IMR-90 (cell line): Measurements from ENCODE around the gene FAM168A. TPM values are rescaled to one million over a fixed set of nuclear protein-coding genes. Genes with fewer than 3 reads are reported as not detected.

Experiments used
- ATAC-seq: fragments of 200-7000 bp; cut with Tn5 transposase; 2 replicates; pipeline ENCODE4 v1.9.1; 2020; ENCODE audit warnings: low read depth, mild to moderate bottlenecking, moderate library complexity
- BruUV-seq: library from RNA; stranded (reverse); fragments of 400-500 nt; replicated peaks from 2 replicates; lab custom pipeline; 2021; lab: Mats Ljungman, UMichigan
- CTCF ChIA-PET: fragments of 300-600 bp; formaldehyde crosslinking; extraction: SDS; loops from one replicate; lab custom pipeline; 2021; ENCODE audit warnings: antibody characterized with exemption; lab: Yijun Ruan, JAX
- POLR2A ChIA-PET: fragments of 300-600 bp; sonication (Branson Sonifier 250); formaldehyde crosslinking; loops from one replicate; lab custom pipeline; 2022; ENCODE audit warnings: antibody characterized with exemption; ENCODE audit not compliant: unreplicated experiment; lab: Charles Lee
- DNase-seq: peaks from one replicate; pipeline ENCODE4 v3.0.0; 2013
- H2AFZ ChIP-seq: replicated peaks from 2 replicates; pipeline ENCODE3; 2013; ENCODE audit warnings: low read length, mild to moderate bottlenecking; ENCODE audit not compliant: poor library complexity
- H2AK5ac ChIP-seq: 2 replicates; pipeline ENCODE4 v1.6.1; 2013; ENCODE audit warnings: low read depth, low read length, inconsistent platforms
- H2AK9ac ChIP-seq: replicated peaks from 2 replicates; pipeline ENCODE3; 2013; ENCODE audit warnings: mild to moderate bottlenecking, low read depth, low read length, moderate library complexity; ENCODE audit not compliant: poor library complexity
- H2BK120ac ChIP-seq: 2 replicates; pipeline ENCODE4 v1.6.1; 2013; ENCODE audit warnings: low read depth, low read length, inconsistent platforms
- H2BK15ac ChIP-seq: 3 replicates; pipeline ENCODE4 v1.6.1; 2013; ENCODE audit warnings: low read depth, low read length, inconsistent platforms
- H2BK20ac ChIP-seq: 2 replicates; pipeline ENCODE4 v1.6.1; 2013; ENCODE audit warnings: low read depth, mild to moderate bottlenecking, inconsistent platforms, low read length, moderate library complexity
- H2BK5ac ChIP-seq: 2 replicates; pipeline ENCODE4 v1.6.1; 2013; ENCODE audit warnings: mild to moderate bottlenecking, low read depth, low read length, inconsistent platforms; ENCODE audit not compliant: poor library complexity, severe bottlenecking
- H3K14ac ChIP-seq: replicated peaks from 2 replicates; pipeline ENCODE4 v1.6.1; 2013; ENCODE audit warnings: low read depth, low read length, inconsistent platforms
- H3K18ac ChIP-seq: 2 replicates; pipeline ENCODE4 v1.6.1; 2013; ENCODE audit warnings: low read depth, low read length, control low read depth
- H3K23ac ChIP-seq: 2 replicates; pipeline ENCODE4 v1.6.1; 2013; ENCODE audit warnings: low read depth, low read length, inconsistent platforms
- H3K27ac ChIP-seq: 2 replicates; pipeline ENCODE4 v1.5.1; 2013; ENCODE audit warnings: mild to moderate bottlenecking, control low read depth, low read length; ENCODE audit not compliant: insufficient read depth
- H3K27me3 ChIP-seq: 2 replicates; pipeline ENCODE4 v1.6.1; 2013; ENCODE audit warnings: low read length; ENCODE audit not compliant: control insufficient read depth, insufficient read depth
- H3K36me3 ChIP-seq: 2 replicates; pipeline ENCODE4 v1.6.1; 2013; ENCODE audit warnings: low read length, mixed read lengths; ENCODE audit not compliant: control insufficient read depth, insufficient read depth
- H3K4ac ChIP-seq: 2 replicates; pipeline ENCODE4 v1.6.1; 2013; ENCODE audit warnings: low read depth, low read length, inconsistent platforms
- H3K4me1 ChIP-seq: 2 replicates; pipeline ENCODE4 v1.6.1; 2013; ENCODE audit warnings: low read length, mixed read lengths; ENCODE audit not compliant: control insufficient read depth, insufficient read depth
- H3K4me2 ChIP-seq: 2 replicates; pipeline ENCODE4 v1.6.1; 2013; ENCODE audit warnings: low read depth, mild to moderate bottlenecking, control low read depth, low read length, moderate library complexity
- H3K4me3 ChIP-seq: 2 replicates; pipeline ENCODE4 v1.5.1; 2013; ENCODE audit warnings: low read depth, mild to moderate bottlenecking, control low read depth, low read length, moderate library complexity; ENCODE audit not compliant: insufficient read depth
- H3K56ac ChIP-seq: 2 replicates; pipeline ENCODE4 v1.6.1; 2013; ENCODE audit warnings: low read length, inconsistent platforms; ENCODE audit not compliant: insufficient read depth; ENCODE audit errors: extremely low read depth
- H3K79me1 ChIP-seq, 2 experiments: 2 replicates each; pipeline ENCODE4 v1.6.1; 2013; ENCODE audit warnings: low read length in 2 of 2, inconsistent platforms in 1 of 2, low read depth in 1 of 2
- H3K9ac ChIP-seq: 2 replicates; pipeline ENCODE4 v1.6.1; 2013; ENCODE audit warnings: low read depth, low read length, control low read depth
- H3K9me1 ChIP-seq: 2 replicates; pipeline ENCODE4 v1.6.1; 2013; ENCODE audit warnings: low read length, inconsistent platforms; ENCODE audit not compliant: insufficient read depth
- H3K9me3 ChIP-seq: 2 replicates; pipeline ENCODE4 v1.6.1; 2013; ENCODE audit warnings: low read length; ENCODE audit not compliant: control insufficient read depth, insufficient read depth
- H4K20me1 ChIP-seq: 2 replicates; pipeline ENCODE4 v1.6.1; 2013; ENCODE audit warnings: low read length, inconsistent platforms; ENCODE audit not compliant: insufficient read depth
- H4K5ac ChIP-seq: 2 replicates; pipeline ENCODE4 v1.6.1; 2013; ENCODE audit warnings: mild to moderate bottlenecking, low read depth, low read length, control low read depth
- H4K8ac ChIP-seq, 2 experiments: 2 replicates each; pipeline ENCODE4 v1.6.1; 2013; ENCODE audit warnings: low read depth in 2 of 2, low read length in 2 of 2, control low read depth in 1 of 2, inconsistent platforms in 1 of 2
- H4K91ac ChIP-seq: 2 replicates; pipeline ENCODE4 v1.6.1; 2013; ENCODE audit warnings: low read depth, low read length, inconsistent platforms; ENCODE audit not compliant: insufficient read depth
- BHLHE40 ChIP-seq: fragments of 150-350 bp; IDR thresholded peaks from 2 replicates; pipeline ENCODE4 v1.6.1; 2016; ENCODE audit warnings: mild to moderate bottlenecking, low read depth, low read length
- CEBPB ChIP-seq: IDR thresholded peaks from 2 replicates; pipeline ENCODE4 v1.6.1; 2012; ENCODE audit warnings: low read depth, low read length, improper control_type of control experiment
- CHD1 ChIP-seq: IDR thresholded peaks from 2 replicates; pipeline ENCODE4 v1.6.1; 2012; ENCODE audit warnings: low read depth, low read length, improper control_type of control experiment
- FOS ChIP-seq: fragments of 150-350 bp; IDR thresholded peaks from 2 replicates; pipeline ENCODE4 v1.6.1; 2016; ENCODE audit warnings: low read depth, low read length
- MAFK ChIP-seq: IDR thresholded peaks from 2 replicates; pipeline ENCODE4 v1.6.1; 2012; ENCODE audit warnings: low read depth, low read length, improper control_type of control experiment
- MAZ ChIP-seq: IDR thresholded peaks from 2 replicates; pipeline ENCODE4 v1.6.1; 2012; ENCODE audit warnings: low read depth, mild to moderate bottlenecking, low read length, improper control_type of control experiment, moderate library complexity, borderline replicate concordance
- MXI1 ChIP-seq: IDR thresholded peaks from 2 replicates; pipeline ENCODE4 v1.6.1; 2012; ENCODE audit warnings: low read depth, mild to moderate bottlenecking, low read length, moderate library complexity, borderline replicate concordance
- NFE2L2 ChIP-seq: fragments of 150-350 bp; IDR thresholded peaks from 2 replicates; pipeline ENCODE4 v1.6.1; 2016; ENCODE audit warnings: low read depth, mild to moderate bottlenecking, low read length
- POLR2A ChIP-seq: IDR thresholded peaks from 2 replicates; pipeline ENCODE4 v1.6.1; 2012; ENCODE audit warnings: mild to moderate bottlenecking, low read depth, low read length
- RAD21 ChIP-seq: IDR thresholded peaks from 2 replicates; pipeline ENCODE4 v1.6.1; 2012; ENCODE audit warnings: low read length, improper control_type of control experiment
- RCOR1 ChIP-seq: IDR thresholded peaks from 2 replicates; pipeline ENCODE4 v1.6.1; 2012; ENCODE audit warnings: mild to moderate bottlenecking, low read length, improper control_type of control experiment; ENCODE audit not compliant: insufficient replicate concordance
- RFX5 ChIP-seq: IDR thresholded peaks from 2 replicates; pipeline ENCODE4 v1.8.0; 2012; ENCODE audit warnings: low read depth, mild to moderate bottlenecking, low read length, moderate library complexity
- SMC3 ChIP-seq: fragments of 150-350 bp; IDR thresholded peaks from 2 replicates; pipeline ENCODE4 v1.6.1; 2016; ENCODE audit warnings: low read depth, mild to moderate bottlenecking, antibody characterized with exemption, low read length, moderate library complexity
- dilution Hi-C: fragments of 300-500 bp; cut with HindIII; formaldehyde crosslinking; loops from one replicate; pipeline ENCODE4 v1.14.3; 2018; ENCODE audit warnings: low sequenced_read_pairs; ENCODE audit not compliant: unreplicated experiment
- in situ Hi-C: fragments of 300-500 bp; cut with MboI; formaldehyde crosslinking; loops from 3 replicates; pipeline ENCODE4 v1.14.3; 2019; ENCODE audit warnings: low sequenced_read_pairs, inconsistent platforms, mixed read lengths
- intact Hi-C: fragments of 100-400 bp; cut with micrococcal nuclease; formaldehyde crosslinking; loops from 2 replicates; pipeline ENCODE4 v1.10.0; 2022
- polyA plus RNA-seq, 3 experiments: library from polyadenylated mRNA; depleted of rRNA; stranded (reverse); fragments of >200 nt; gene quantifications; 2 replicates each; pipeline ENCODE4 v1.2.3, GENCODE V29; 2012; ENCODE audit warnings: low replicate concordance in 1 of 3
- total RNA-seq: library from RNA; depleted of rRNA; stranded (reverse); fragments of >200 nt; gene quantifications from 2 replicates; pipeline ENCODE4 v1.2.3, GENCODE V29; 2012
- TF ChIP-seq, protein P1 (sequence below): fragments of 150-350 bp; IDR thresholded peaks from 2 replicates; pipeline ENCODE4 v1.6.1; 2016; ENCODE audit warnings: low read depth, mild to moderate bottlenecking, low read length, moderate library complexity, borderline replicate concordance
- TF ChIP-seq, protein P2 (sequence below): conservative IDR thresholded peaks from 2 replicates; pipeline ENCODE4 v1.5.1; 2012; ENCODE audit warnings: mild to moderate bottlenecking, low read depth, low read length, improper control_type of control experiment
- TF ChIP-seq, protein P3 (sequence below): fragments of 150-350 bp; IDR thresholded peaks from 2 replicates; pipeline ENCODE4 v1.6.1; 2017; ENCODE audit warnings: mild to moderate bottlenecking, antibody characterized with exemption, low read length, low read depth

Gene FAM168A
- total and polyA plus RNA-seq, 2 of the 4 experiments (the other 2 are of a cell fraction), result 13.1 to 22.8 TPM

DNA sequence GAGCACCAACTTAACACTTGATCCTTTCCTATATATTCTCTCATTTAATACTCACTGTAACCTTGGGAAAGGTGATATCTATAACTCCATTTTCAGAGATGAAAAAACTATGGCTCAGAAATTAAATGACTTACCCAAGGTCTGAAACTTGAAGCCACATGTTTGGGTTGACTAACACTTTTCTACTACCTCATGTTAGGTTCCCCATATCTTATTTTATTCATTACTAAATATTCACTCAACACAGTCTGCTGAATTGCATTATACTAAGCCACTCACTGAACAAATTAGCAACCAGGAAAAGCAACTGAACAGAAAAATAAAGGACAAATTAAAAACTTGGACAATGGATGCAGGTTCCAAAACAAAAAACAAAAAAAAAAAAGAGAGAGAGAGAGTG, 59.9 kb downstream of the FAM168A start:
- DNase-seq (no peak), ATAC-seq (no peak)
- H2BK120ac ChIP-seq, result no peak overlapping the region
- H3K27ac ChIP-seq, result no peak overlapping the region
- ChIA-PET POLR2A (interaction anchor here (0.7 kb wide), 1 partner anchor 16 kb away, joined by 3 read pairs; no protein-coding TSS in a partner anchor), CTCF (no interaction called here)
- H3K27me3 ChIP-seq, result no peaks in the 10 kb centered on the region
- in situ Hi-C loops (no loop called here), dilution Hi-C loops (no loop called here), intact Hi-C loops (no loop called here)
- peaks cover 3 to 27% of the 10 kb centered on the region in 2 experiments; a peak in 3 of 4 replicates for H3K79me1 ChIP-seq
- no peak overlapping the region for H2BK5ac ChIP-seq
- H3K23ac ChIP-seq, result no peak overlapping the region
- BruUV-seq, result no TSS peak
- H3K4me2 ChIP-seq, result no peak overlapping the region
- no peak overlapping the region for H3K4me3 ChIP-seq
- TF ChIP-seq MAFK (no peak), RCOR1 (no peak), RFX5 (no peak), MXI1 (no peak), SMC3 (no peak), POLR2A (no peak), RAD21 (no peak), BHLHE40 (no peak), NFE2L2 (no peak), CEBPB (no peak), MAZ (no peak), CHD1 (no peak), FOS (no peak)
- TF ChIP-seq, protein P1, sequence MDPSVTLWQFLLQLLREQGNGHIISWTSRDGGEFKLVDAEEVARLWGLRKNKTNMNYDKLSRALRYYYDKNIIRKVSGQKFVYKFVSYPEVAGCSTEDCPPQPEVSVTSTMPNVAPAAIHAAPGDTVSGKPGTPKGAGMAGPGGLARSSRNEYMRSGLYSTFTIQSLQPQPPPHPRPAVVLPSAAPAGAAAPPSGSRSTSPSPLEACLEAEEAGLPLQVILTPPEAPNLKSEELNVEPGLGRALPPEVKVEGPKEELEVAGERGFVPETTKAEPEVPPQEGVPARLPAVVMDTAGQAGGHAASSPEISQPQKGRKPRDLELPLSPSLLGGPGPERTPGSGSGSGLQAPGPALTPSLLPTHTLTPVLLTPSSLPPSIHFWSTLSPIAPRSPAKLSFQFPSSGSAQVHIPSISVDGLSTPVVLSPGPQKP, result no peak
- TF ChIP-seq, protein P2, sequence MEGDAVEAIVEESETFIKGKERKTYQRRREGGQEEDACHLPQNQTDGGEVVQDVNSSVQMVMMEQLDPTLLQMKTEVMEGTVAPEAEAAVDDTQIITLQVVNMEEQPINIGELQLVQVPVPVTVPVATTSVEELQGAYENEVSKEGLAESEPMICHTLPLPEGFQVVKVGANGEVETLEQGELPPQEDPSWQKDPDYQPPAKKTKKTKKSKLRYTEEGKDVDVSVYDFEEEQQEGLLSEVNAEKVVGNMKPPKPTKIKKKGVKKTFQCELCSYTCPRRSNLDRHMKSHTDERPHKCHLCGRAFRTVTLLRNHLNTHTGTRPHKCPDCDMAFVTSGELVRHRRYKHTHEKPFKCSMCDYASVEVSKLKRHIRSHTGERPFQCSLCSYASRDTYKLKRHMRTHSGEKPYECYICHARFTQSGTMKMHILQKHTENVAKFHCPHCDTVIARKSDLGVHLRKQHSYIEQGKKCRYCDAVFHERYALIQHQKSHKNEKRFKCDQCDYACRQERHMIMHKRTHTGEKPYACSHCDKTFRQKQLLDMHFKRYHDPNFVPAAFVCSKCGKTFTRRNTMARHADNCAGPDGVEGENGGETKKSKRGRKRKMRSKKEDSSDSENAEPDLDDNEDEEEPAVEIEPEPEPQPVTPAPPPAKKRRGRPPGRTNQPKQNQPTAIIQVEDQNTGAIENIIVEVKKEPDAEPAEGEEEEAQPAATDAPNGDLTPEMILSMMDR, result no peak
- TF ChIP-seq, protein P3, sequence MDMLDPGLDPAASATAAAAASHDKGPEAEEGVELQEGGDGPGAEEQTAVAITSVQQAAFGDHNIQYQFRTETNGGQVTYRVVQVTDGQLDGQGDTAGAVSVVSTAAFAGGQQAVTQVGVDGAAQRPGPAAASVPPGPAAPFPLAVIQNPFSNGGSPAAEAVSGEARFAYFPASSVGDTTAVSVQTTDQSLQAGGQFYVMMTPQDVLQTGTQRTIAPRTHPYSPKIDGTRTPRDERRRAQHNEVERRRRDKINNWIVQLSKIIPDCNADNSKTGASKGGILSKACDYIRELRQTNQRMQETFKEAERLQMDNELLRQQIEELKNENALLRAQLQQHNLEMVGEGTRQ, result no peak
- H4K8ac ChIP-seq, result no peak overlapping the region
- no peak overlapping the region for H4K5ac ChIP-seq
- no peak overlapping the region for H3K18ac ChIP-seq
- no peak overlapping the region for H3K4ac ChIP-seq
- H2AK9ac ChIP-seq, result no peak overlapping the region
- H3K9me3 ChIP-seq, result no peaks in the 10 kb centered on the region
- H3K4me1 ChIP-seq, result no peaks in the 10 kb centered on the region
- H3K14ac ChIP-seq, result no peak overlapping the region
- no peaks in the 10 kb centered on the region for H3K36me3 ChIP-seq
- H2BK15ac ChIP-seq, result no peak overlapping the region
- no peak overlapping the region for H2BK20ac ChIP-seq
- H3K9me1 ChIP-seq, result no peaks in the 10 kb centered on the region
- no peak overlapping the region for H3K56ac ChIP-seq
- H3K9ac ChIP-seq, result no peak overlapping the region
- H2AK5ac ChIP-seq, result no peak overlapping the region
- no peak overlapping the region for H4K91ac ChIP-seq
- H4K20me1 ChIP-seq, result peaks cover 6% of the 10 kb centered on the region; the same call in 1 of the 2 replicates
- no peak overlapping the region for H2AFZ ChIP-seq
